NK-92 treated with Interleukin-12 subunit alpha and Interleukin-12 subunit beta, amount 100 ng/mL, for 24 hours (cell line): ENCODE measurements around the gene UNC5CL.
"Not testable (repeated sequence)": the region's sequence is repeated elsewhere in the genome, so short reads cannot be mapped to it uniquely, and the experiment has no call there.

Experiments used
- DNase-seq: peaks from one replicate; lab custom pipeline; 2025; lab: John Stamatoyannopoulos, UW

UNC5CL gene

GRCh38 chr6:41040101-41040939 is 1.3 kb upstream of the UNC5CL start:
- DNase-seq, result no peak

DNA sequence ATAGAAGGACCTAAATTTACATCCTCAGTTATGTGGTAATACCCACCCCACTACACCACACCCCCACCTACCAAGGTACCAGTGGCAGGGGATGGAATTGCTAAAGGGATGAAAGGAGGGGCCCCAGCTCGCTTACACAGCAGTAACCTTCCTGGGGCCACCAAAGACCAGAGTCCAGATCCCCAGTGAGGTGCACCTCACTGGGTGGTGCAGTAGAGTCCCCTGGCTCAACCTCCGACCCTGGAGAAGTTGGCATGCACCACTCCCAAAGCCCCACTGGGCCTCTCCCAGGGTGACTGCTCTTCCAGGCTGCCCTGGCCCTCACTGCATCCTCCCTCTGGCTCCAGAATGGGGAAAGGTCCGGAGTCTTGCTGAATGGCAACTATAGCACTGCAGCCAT is 816 bp downstream of the UNC5CL start:
- no peak for DNase-seq

DNA sequence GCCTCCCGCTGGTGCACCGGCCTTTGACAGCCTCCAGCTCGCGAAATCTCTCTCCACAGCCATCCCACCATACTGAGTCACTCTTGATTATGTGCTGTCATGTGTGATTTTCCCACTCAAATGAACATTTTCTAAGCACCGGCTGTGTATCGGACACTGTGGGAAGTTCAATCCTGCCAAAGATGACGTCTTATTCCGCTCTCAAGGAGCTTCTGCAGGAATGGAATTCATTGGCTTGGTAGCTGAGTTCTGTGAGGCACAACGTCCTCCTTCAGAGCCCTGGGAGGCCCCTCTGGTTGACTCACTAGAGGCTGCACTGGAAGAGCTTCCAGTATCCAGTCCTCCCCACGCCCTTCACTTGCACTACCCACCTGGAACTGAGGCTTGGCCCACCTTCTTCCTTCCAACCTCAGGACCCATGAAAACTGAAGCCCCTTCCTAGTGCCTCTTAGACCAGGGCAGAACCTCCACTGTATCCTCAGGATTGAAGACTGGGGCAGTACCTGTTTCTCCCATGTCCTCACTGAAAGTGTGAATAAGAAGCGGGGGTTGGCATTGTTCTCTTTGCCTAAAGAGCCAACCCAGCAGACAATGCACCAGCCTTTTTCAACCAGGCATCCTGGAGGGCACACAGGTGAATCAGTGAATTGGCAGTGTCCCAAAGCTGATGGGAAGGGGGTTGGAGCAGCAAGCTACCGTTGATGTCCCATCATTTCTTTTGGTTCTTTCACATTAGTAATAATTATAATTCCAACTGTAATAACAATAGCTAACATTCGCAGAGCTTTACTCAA is 1.7 kb downstream of the UNC5CL start:
- no peak for DNase-seq

DNA sequence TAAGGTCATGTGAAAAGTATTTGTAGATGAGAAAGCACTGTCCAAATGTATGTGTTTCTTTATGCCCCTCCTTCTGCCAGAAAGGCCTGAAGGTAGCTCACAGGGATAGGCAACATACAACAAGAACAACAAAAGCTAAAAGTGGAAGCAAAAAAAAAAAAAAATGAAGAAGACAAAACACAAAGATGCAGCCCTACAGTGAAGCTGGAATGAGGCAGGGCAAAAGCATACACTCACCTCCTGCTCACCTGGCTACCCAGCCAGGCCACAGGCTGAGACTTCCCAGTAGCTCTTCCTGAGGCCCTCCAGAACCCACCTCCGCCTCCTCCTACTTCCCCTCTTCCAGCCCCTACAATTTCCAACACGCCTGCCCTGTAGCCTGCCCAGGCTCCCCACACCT is 2.4 kb downstream of the UNC5CL start:
- no peak for DNase-seq

GRCh38 chr6:41036186-41036585 is 2.8 kb downstream of the UNC5CL start:
- no peak for DNase-seq

DNA sequence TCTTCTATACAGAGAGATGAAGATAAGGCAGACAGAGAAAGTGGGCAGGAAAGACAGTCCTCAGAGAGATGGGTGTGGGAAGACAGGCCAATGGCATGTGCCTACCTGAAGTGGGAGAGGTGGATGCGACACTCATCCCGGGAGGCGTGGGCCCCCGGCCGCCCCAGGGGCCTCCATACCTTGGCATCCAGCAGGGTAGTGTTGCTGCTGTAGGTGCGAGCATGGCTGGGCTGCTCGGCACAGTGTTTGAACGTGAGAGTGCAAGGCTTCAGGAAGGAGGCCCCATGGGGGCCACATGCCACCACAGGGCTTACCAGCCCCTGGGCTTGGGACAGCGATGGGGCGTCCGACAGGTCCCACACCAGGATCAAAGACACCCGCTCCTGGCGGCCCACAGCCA is 5.2 kb downstream of the UNC5CL start:
- no peak for DNase-seq

DNA sequence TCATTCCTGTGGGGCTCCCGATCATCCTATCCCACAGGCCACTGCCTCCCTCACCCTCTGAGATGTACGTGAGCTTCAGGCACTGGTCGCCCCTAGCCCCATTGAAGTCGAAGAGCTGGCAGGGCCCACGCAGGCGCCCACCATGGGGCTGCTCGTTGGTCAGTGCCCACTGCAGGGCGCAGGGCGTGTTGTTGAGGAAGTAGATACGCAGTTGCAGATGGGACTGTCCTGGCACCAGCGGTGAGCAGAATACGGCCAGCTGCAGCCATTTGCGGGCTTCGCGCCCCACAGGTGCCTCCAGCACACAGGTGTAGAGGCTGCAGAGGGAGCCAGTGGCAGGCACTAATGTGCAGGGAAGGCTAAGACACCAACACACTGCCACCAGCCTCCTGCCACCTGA is 6.2 kb downstream of the UNC5CL start:
- no peak for DNase-seq

DNA sequence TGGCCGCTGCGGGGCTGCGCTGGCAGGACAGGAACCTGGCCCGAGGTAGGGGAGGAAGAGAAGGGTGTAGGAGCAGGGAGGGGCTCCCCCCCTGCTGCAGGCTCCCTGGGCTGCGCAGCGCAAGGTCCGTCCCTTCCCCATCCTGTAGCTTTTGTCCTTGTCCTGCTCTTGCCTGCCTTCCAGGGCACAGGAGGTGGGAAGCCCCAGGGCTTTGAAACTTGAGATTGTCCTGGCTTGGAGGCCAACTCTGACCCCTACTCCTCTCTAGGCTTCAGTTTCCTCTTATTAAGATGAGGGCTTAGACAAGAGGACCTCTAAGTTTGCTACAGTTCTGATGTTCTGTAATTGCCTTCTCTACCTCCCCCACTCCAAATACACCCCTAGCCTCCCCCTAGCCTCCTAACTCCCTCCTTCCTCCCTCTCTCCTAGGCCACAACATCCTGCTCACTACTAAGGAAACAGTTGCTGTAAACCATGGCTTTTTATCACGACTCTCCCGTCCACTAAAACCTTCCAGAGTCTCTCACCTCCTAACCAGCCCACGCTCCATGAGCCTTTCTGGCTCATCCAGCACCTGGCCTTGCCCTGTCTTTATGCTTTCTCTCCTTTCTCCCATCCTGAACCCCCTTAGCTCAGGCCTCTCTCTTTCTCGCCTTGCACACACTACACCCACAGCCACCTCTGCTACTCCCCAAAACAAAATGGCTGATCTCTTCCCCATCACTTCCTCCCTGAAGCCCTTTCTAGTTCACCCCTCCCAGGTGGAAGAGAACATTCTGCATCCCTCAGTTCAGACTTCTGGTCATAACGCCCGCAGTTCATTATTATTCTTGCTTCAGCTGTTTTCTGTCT is 10.2 kb downstream of the UNC5CL start:
- no peak for DNase-seq

DNA sequence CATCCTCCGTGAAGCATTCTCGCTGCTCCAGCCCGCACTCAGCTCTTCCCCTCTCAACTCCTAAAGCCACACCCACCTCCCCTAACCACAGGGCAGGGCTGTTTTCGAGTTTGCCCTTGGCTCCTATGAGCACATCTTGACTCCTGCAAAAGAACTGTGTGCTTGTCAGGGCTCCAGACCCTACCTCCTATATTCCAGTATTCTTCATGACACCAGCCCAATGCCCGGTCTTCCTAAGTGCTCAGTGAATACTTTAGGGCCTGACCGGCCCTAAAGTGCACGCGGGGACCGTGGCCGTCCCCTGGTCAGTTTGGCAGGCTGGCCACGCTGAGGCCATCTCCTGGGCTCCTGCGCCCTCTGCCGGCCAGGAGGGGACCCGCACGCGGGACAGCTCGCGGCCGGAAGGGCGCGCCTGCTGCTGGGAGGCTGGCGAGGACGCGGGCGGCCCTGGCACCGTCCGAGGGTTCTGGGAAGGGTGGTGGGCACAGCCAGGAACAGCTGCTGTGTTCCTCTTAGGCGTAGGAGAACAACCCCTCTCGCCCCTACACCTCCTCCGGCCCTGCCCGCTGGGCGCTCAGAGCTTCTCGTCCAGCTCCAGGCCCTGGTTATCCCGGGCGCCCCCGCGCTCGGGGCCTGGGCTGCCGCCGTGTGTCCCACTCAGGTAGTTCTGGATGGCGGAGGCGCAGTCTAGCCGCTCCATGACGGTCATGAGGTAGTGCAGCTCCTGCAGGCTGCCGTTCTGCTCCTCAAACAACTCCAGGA is 11.0 kb downstream of the UNC5CL start:
- DNase-seq, result peak; percentile 42

- no peak for DNase-seq
Observed at GRCh38 chr6:41027241-41027640, 11.8 kb downstream of the UNC5CL start.

DNA sequence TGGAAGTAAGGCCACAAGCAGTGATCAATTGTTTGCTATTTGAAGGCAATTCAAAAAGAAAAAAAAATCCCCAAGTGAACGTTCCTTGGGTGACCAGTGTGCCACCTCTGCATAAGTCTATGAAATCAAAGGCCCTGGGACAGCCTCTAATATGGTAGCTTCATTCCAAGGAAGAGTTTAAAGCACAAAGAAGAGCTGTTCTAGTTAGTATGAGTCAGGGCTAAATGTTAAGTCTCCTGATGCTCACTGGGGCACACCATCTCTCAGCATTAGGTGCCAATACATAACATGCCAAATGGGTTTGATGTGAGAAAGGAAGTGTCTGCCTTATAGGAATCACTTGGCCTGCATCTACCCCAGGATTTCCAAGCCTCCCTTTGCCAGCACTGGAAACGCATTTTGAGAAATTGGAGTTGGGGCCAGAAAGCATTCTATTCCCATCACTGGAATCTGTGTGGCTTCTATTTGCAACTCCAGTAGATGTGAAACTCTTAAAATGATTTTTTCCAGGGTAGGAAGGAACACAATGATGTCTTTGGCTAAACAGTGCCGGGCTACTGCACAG is 13.0 kb downstream of the UNC5CL start:
- DNase-seq, result no peak

DNA sequence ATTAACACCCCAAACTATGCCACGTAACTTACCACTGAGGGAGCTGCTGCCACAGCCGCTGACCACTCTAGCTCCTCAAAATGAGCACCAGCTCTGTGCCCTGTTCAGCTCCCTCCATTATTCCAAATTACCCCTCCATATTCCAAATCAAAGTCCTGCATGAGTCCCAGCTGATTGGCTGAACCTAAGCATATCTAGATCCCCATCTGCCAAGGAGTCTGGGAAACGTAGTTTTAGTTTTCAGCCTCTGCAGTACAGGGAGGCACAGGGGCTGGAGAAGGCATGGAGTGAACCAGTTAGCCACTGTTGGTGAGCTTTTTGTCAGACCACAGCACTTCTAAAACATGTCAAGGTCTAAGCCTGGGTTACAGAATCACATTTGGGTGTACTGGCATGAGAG is 15.9 kb downstream of the UNC5CL start:
- no peak for DNase-seq

DNA sequence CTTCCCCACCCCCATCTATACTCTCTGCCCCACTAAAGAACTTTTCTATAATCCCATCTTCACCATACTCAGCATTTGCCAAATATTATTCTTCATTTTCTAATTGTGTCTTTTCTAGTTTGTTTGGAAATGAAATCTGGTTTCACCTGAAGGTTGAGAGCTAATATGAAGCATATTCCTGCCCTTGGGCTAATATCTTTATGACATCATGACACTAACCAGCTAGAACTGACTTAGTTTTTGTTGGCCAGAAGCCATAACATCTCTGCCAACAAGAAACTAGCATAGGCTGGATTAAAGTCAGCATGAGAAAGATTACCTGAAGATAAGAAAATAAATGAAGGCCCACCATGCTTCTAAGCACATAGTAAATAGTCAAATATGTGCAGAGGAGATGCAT is 16.7 kb downstream of the UNC5CL start:
- DNase-seq, result no peak

DNA sequence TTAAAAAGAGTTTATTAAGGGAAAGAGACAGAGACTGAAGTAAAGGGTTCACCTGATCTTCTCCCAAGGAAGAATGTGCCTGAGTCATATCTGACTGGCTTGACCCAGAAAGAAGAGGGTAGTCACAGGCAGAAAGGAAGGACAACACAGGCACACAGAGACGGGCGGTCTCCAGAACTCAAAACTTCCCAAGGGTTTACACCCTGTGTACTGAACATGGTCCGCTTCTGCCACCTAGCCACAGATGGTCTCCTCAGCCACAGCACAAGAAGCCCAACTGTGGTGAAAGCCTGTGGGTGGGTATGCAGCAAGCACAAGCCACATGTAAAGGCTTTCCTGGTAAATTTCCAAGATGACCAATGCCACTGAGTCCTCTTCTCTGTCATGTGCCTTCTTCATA is 17.2 kb downstream of the UNC5CL start:
- DNase-seq, result no peak

DNA sequence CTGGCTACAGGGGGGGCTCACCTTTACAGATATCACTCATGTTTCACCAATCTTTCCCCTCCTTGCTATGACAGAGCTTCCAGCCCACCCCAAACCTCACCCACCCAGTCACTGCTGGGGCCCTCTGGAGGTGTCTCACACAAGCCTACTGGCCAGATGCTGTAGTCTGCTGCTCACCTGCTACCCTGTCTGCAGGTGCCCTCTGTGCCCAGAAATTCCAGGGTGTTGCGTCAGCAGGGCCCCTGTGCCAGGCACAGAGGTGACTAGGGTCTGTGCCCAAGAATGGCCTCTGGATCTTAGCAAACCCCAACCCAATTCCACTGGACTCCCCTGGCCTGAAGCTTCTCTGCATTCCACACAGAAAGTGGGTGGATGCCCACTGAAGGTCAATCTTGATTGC is 21.4 kb downstream of the UNC5CL start:
- no peak for DNase-seq

GRCh38 chr6:41015860-41016259 is 23.2 kb downstream of the UNC5CL start:
- not testable (repeated sequence) for DNase-seq

- no peak for DNase-seq
Observed at GRCh38 chr6:41014780-41015179, 24.2 kb downstream of the UNC5CL start.

GRCh38 chr6:41013466-41014153 is 25.4 kb downstream of the UNC5CL start:
- no peak for DNase-seq

- DNase-seq, result no peak
Observed at GRCh38 chr6:41011673-41012072, 27.3 kb downstream of the UNC5CL start.

GRCh38 chr6:41009669-41010068 is 29.4 kb downstream of the UNC5CL start:
- no peak for DNase-seq

- no peak for DNase-seq
Observed at GRCh38 chr6:41008011-41008410, 31.0 kb downstream of the UNC5CL start.
